ENCODE results near the gene NHEJ1. TPM values are rescaled to one million over a fixed set of nuclear protein-coding genes. Genes with fewer than 3 reads are reported as not detected.
A peak's percentile ranks its signal among the peaks of the same experiment; 100 is the strongest.

NHEJ1 gene
- total RNA-seq, 4 donors from 2014 or later, result 13.2 to 20.9 (median 18.4) TPM

DNA sequence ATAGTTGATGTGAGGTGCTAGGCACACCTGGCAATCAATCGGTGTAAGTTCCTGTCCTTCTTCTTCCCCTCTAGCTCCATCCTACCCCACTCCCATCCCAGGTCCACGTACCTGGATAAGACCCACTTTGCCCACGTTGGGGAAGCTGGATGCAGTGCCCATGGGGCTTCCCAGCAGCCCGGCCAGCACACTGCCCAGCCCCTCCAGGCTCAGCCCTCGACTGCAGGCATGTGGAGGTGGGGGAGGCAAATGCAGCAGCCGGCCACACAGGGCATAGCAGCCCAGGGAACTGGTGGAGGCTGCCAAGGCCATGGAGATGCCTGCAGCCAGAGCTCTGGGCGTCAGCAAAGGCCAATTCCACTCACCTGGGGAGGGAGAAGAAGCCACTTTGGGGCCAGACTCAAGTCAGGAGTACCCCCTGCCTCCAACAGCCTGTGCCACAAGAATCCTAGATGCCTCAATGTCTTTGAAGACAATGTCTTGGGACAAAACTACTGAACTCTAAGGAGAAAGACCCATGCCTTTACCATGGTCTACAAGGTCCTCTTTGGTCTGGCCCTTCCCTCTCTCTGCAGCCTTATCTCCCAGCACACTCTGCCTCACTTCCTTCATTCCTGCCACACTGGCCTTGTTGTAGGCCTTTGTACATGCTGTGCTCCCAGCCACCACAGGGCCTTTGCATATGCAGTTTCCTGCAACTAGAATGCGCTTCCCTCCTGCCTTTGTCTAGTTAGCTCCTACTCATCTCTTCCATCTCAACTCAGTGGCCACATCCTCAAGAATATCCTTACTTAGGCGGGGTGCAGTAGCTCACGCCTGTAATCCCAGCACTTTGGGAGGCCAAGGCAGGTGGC, 4.7 kb upstream of the NHEJ1 start:
- intact Hi-C loops (cut with DNase I; ENCODE audit: low total_unique reads), result no loop called here
- peak in 1 of 2 donors; percentile 68 for DNase-seq (ENCODE audit: low spot score in 2 of 2)

DNA sequence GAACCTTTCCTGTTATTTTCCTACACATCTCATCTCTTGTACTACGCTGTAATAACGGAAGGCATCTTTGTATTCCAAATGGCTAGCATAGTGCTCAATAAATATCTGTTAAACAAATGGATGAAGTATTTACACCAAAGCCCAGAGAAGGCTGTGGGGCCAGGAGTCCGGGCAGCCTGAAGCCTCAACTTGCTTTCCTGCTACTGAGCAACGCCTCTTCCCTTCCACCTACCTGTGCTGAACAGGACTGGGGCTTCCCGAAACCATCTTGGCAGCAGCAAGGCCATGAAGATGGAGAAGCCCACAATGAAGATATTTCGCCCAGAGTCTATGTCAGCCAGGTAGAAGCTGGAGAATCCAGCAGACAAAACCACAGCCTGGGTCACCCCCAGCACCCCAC, 2.5 kb upstream of the NHEJ1 start:
- DNase-seq (ENCODE audit: low spot score in 2 of 2), result peak in 1 of 2 donors; percentile 37
- H3K4me3 ChIP-seq (ENCODE audit: low read depth, poor library complexity, severe bottlenecking), result no peak overlapping the region
- intact Hi-C loops (cut with DNase I; ENCODE audit: low total_unique reads), result loop anchor here (5.0 kb wide), 1 partner anchor 134 kb away; no protein-coding TSS in a partner anchor
- 93 to 95% methylated on average over 6 of the region's 6 CpGs for WGBS, 2 donors
- TF ChIP-seq POLR2A (IDR thresholded peaks at IDR 0.05), result no peak
- TF ChIP-seq, protein P1, sequence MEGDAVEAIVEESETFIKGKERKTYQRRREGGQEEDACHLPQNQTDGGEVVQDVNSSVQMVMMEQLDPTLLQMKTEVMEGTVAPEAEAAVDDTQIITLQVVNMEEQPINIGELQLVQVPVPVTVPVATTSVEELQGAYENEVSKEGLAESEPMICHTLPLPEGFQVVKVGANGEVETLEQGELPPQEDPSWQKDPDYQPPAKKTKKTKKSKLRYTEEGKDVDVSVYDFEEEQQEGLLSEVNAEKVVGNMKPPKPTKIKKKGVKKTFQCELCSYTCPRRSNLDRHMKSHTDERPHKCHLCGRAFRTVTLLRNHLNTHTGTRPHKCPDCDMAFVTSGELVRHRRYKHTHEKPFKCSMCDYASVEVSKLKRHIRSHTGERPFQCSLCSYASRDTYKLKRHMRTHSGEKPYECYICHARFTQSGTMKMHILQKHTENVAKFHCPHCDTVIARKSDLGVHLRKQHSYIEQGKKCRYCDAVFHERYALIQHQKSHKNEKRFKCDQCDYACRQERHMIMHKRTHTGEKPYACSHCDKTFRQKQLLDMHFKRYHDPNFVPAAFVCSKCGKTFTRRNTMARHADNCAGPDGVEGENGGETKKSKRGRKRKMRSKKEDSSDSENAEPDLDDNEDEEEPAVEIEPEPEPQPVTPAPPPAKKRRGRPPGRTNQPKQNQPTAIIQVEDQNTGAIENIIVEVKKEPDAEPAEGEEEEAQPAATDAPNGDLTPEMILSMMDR (IDR thresholded peaks at IDR 0.05), result no peak

More for the DNA sequence above, 4.7 kb upstream of the NHEJ1 start:
- TF ChIP-seq, protein P1 (IDR thresholded peaks at IDR 0.05), result no peak
- 87 to 91% methylated on average over 9 to 10 of the region's 10 CpGs for WGBS, 2 donors
- no peak overlapping the region for H3K4me3 ChIP-seq (ENCODE audit: low read depth, poor library complexity, severe bottlenecking)

DNA sequence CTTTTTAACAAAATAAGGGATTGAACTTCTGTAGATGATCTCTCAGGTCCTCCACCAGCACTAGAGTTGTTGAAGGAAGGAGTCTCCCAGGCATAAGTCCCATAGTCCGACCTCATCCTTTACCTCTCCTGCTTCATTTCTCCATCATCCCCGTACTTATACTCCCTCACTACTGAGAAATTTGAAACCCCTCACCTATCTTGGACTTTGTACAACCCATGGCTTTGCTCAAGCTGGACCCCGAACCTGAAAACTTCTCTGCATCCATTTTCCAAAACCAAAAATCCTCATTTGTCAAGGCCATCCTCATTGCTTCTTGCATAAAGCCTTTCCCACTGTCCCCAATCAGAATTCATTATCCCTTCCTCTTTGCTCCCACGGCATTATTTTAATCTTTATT, 482 bp upstream of the NHEJ1 start:
- H3K4me3 ChIP-seq (ENCODE audit: low read depth, poor library complexity, severe bottlenecking), result no peak overlapping the region
- no peak for DNase-seq (ENCODE audit: low spot score in 2 of 2)
- intact Hi-C loops (cut with DNase I; ENCODE audit: low total_unique reads), result loop anchor here (5.0 kb wide), 1 partner anchor 136 kb away; no protein-coding TSS in a partner anchor
- TF ChIP-seq, protein P1 (IDR thresholded peaks at IDR 0.05), result no peak
- TF ChIP-seq POLR2A (IDR thresholded peaks at IDR 0.05), result no peak
- 76 to 80% methylated on average over 4 of the region's 4 CpGs for WGBS, 2 donors

DNA sequence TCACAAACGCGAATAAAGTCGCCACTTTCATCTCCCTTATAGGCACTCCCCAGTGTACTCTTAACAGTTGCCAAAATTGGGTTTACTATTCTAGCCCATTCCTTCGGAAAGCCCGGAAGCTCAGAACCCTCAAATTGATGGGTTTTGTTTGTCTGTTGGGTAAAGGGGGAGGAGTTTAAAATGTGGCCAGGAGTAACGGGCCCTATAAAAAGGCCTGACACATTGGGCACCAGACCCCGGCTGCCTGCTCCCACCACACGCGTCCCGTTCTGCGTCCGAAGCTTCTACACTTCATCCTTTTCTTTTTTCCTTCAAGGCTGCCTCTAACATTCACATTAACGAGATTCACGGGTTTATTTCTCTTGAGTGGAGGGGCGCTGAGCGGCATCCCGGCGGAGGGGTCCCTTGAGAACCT, 837 bp downstream of the NHEJ1 start:
- H3K4me3 ChIP-seq (ENCODE audit: low read depth, poor library complexity, severe bottlenecking), result no peak overlapping the region
- no peak for DNase-seq (ENCODE audit: low spot score in 2 of 2)
- 8 to 9% methylated on average over 18 of the region's 18 CpGs for WGBS, 2 donors
- TF ChIP-seq, protein P1 (IDR thresholded peaks at IDR 0.05), result no peak
- intact Hi-C loops (cut with DNase I; ENCODE audit: low total_unique reads), result loop anchor here (5.0 kb wide), 2 partner anchors 132 to 138 kb away; no protein-coding TSS in a partner anchor

DNA sequence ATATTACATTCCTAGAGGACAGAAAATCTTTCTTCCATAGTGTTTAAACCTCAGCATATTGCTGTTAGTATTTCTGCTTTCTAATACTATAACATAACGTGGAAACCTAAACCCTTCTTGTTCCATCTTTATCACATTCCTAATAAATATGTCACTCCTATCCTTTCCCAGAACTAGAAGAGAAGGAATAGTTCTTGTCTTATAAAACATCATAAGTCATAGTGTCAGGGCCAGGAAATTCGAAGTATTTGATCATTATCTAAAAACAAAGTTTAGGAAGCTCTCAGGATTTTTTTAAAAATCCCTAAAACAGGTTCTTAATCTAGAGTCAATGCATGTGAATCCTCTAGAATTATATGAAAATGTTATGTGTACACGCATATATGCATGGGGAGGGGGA, 2.0 kb downstream of the NHEJ1 start:
- WGBS, 2 donors, result 78 to 81% methylated on average over 3 of the region's 3 CpGs
- intact Hi-C loops (cut with DNase I; ENCODE audit: low total_unique reads), result loop anchor here (5.0 kb wide), 1 partner anchor 131 kb away; no protein-coding TSS in a partner anchor
- no peak for DNase-seq (ENCODE audit: low spot score in 2 of 2)
- TF ChIP-seq POLR2A (IDR thresholded peaks at IDR 0.05), result no peak
- TF ChIP-seq, protein P1 (IDR thresholded peaks at IDR 0.05), result no peak
- no peak overlapping the region for H3K4me3 ChIP-seq (ENCODE audit: low read depth, poor library complexity, severe bottlenecking)
